BJ (cell line): ENCODE measurements around the gene SIK2. TPM values are rescaled to one million over a fixed set of nuclear protein-coding genes. Genes with fewer than 3 reads are reported as not detected.
A peak's percentile ranks its signal among the peaks of the same experiment; 100 is the strongest.

Source experiments
- CTCF ChIA-PET: fragments of 350-600 bp; formaldehyde crosslinking; extraction: SDS; loops from one replicate; lab custom pipeline; 2021; ENCODE audit warnings: antibody characterized with exemption, inconsistent platforms; lab: Yijun Ruan, JAX
- POLR2A ChIA-PET: fragments of 300-600 bp; sonication (Branson Sonifier 250); formaldehyde crosslinking; extraction: SDS; loops from one replicate; lab custom pipeline; 2021; ENCODE audit warnings: antibody characterized with exemption; lab: Charles Lee
- DNase-seq: peaks from one replicate; pipeline ENCODE4 v3.0.0-alpha.2; 2011; ENCODE audit warnings: low read depth
- H3K27me3 ChIP-seq: 2 replicates; pipeline ENCODE4 v1.6.0; 2011; ENCODE audit warnings: low read length; ENCODE audit not compliant: control insufficient read depth, insufficient read depth
- H3K36me3 ChIP-seq: 2 replicates; pipeline ENCODE4 v1.5.1; 2011; ENCODE audit warnings: low read length; ENCODE audit not compliant: control insufficient read depth, insufficient read depth
- H3K4me3 ChIP-seq: 2 replicates; pipeline ENCODE4 v1.5.1; 2011; ENCODE audit warnings: low read depth, mild to moderate bottlenecking, control low read depth, low read length
- CTCF ChIP-seq: IDR thresholded peaks from 2 replicates; pipeline ENCODE4 v1.5.1; 2011; ENCODE audit warnings: low read depth, mild to moderate bottlenecking, control low read depth, inconsistent platforms, low read length, moderate library complexity; ENCODE audit not compliant: insufficient read depth
- polyA plus RNA-seq: library from polyadenylated mRNA; depleted of rRNA; stranded (reverse); fragments of >200 nt; gene quantifications from 2 replicates; pipeline ENCODE4 v1.2.3, GENCODE V29; 2011

The SIK2 gene
- polyA plus RNA-seq, 1 experiment: 24.2 TPM

GRCh38 chr11:111762981-111763643 lies 160.9 kb downstream of the SIK2 start:
- Histone ChIP-seq H3K4me3 (no peak overlapping the region), H3K36me3 (peaks cover 9% of the 10 kb centered on the region), H3K27me3 (no peaks in the 10 kb centered on the region)
- DNase-seq: no peak
- TF ChIP-seq CTCF: peak; percentile 30
- ChIA-PET CTCF (interaction anchor here (0.9 to 3.1 kb wide), 9 partner anchors 10 to 306 kb away, joined by 3 to 17 read pairs (median 4); no protein-coding TSS in a partner anchor), POLR2A (no interaction called here)

GRCh38 chr11:111764621-111765020 lies 162.4 kb downstream of the SIK2 start:
- POLR2A ChIA-PET: interaction anchor here (0.5 to 0.7 kb wide), 4 partner anchors 17 to 315 kb away, joined by 3 to 27 read pairs (median 4); no protein-coding TSS in a partner anchor
- H3K4me3 ChIP-seq: peak overlapping the region; percentile 81
- TF ChIP-seq CTCF: no peak
- H3K36me3 ChIP-seq: peaks cover 7% of the 10 kb centered on the region
- CTCF ChIA-PET: interaction anchor here (0.6 to 3.1 kb wide), 8 partner anchors 11 to 178 kb away, joined by 3 to 17 read pairs (median 4); no protein-coding TSS in a partner anchor
- H3K27me3 ChIP-seq: no peaks in the 10 kb centered on the region
- no peak for DNase-seq

- peaks cover 2% of the 10 kb centered on the region for H3K36me3 ChIP-seq
- TF ChIP-seq CTCF: no peak
- H3K4me3 ChIP-seq: peak overlapping the region; percentile 81
- ChIA-PET POLR2A (interaction anchor here (0.7 kb wide), 1 partner anchor 28 kb away, joined by 3 read pairs; no protein-coding TSS in a partner anchor), CTCF (interaction anchor here (1.1 to 3.1 kb wide), 7 partner anchors 10 to 163 kb away, joined by 3 to 17 read pairs (median 9); partner anchors contain the start of gene SIK2)
- H3K27me3 ChIP-seq: no peaks in the 10 kb centered on the region
- DNase-seq: no peak
These were observed 163.2 kb downstream of the SIK2 start for GRCh38 chr11:111765320-111765983.

GRCh38 chr11:111765984-111766833 lies 164.0 kb downstream of the SIK2 start, which contains the start of gene PPP2R1B:
PPP2R1B (minus strand) TSS chr11:111766389; CDS start chr11:111766361, 28 bp downstream.
- peak within 1 kb of the TSS; percentile 81 for H3K4me3 ChIP-seq
- H3K36me3 ChIP-seq: peaks cover 2% of the 10 kb centered on the region
- DNase-seq: no peak
- no peak for TF ChIP-seq CTCF
- no peaks in the 10 kb centered on the region for H3K27me3 ChIP-seq
- CTCF ChIA-PET: interaction anchor here (0.7 to 3.9 kb wide), 12 partner anchors 10 to 311 kb away, joined by 3 to 30 read pairs (median 3); partner anchors contain the start of gene SIK2
- POLR2A ChIA-PET: interaction anchor here (0.5 kb wide), 1 partner anchor 251 kb away, joined by 4 read pairs; no protein-coding TSS in a partner anchor
